Panc1 (cell line): ENCODE measurements around the gene GALNT18.

Source experiments
- POLR2AphosphoS5 ChIP-seq: IDR thresholded peaks from 2 replicates; pipeline ENCODE4 v1.6.1; 2012; ENCODE audit warnings: mild to moderate bottlenecking, low read depth, low read length, moderate library complexity
- TCF7L2 ChIP-seq: IDR thresholded peaks from 2 replicates; pipeline ENCODE4 v1.6.1; 2011; ENCODE audit warnings: mild to moderate bottlenecking, low read depth, low read length, inconsistent platforms
- TF ChIP-seq, protein P1 (sequence below): fragments of 450-650 bp; IDR thresholded peaks from 2 replicates; pipeline ENCODE4 v1.5.1; 2017; ENCODE audit warnings: mild to moderate bottlenecking
- TF ChIP-seq, protein P2 (sequence below), 2 experiments: IDR thresholded peaks; 2 replicates each; pipeline ENCODE4 v1.6.1; 2011 to 2012; ENCODE audit warnings: low read depth in 2 of 2, control low read depth in 1 of 2, low read length in 1 of 2, mild to moderate bottlenecking in 1 of 2, moderate library complexity in 1 of 2; ENCODE audit not compliant: insufficient read depth in 1 of 2

GRCh38 chr11:11270236-11270775 lies 351.5 kb downstream of the GALNT18 start:
- TF ChIP-seq, protein P1, sequence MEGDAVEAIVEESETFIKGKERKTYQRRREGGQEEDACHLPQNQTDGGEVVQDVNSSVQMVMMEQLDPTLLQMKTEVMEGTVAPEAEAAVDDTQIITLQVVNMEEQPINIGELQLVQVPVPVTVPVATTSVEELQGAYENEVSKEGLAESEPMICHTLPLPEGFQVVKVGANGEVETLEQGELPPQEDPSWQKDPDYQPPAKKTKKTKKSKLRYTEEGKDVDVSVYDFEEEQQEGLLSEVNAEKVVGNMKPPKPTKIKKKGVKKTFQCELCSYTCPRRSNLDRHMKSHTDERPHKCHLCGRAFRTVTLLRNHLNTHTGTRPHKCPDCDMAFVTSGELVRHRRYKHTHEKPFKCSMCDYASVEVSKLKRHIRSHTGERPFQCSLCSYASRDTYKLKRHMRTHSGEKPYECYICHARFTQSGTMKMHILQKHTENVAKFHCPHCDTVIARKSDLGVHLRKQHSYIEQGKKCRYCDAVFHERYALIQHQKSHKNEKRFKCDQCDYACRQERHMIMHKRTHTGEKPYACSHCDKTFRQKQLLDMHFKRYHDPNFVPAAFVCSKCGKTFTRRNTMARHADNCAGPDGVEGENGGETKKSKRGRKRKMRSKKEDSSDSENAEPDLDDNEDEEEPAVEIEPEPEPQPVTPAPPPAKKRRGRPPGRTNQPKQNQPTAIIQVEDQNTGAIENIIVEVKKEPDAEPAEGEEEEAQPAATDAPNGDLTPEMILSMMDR = no peak
- TF ChIP-seq POLR2AphosphoS5 (no peak), TCF7L2 (no peak)
- TF ChIP-seq, protein P2, sequence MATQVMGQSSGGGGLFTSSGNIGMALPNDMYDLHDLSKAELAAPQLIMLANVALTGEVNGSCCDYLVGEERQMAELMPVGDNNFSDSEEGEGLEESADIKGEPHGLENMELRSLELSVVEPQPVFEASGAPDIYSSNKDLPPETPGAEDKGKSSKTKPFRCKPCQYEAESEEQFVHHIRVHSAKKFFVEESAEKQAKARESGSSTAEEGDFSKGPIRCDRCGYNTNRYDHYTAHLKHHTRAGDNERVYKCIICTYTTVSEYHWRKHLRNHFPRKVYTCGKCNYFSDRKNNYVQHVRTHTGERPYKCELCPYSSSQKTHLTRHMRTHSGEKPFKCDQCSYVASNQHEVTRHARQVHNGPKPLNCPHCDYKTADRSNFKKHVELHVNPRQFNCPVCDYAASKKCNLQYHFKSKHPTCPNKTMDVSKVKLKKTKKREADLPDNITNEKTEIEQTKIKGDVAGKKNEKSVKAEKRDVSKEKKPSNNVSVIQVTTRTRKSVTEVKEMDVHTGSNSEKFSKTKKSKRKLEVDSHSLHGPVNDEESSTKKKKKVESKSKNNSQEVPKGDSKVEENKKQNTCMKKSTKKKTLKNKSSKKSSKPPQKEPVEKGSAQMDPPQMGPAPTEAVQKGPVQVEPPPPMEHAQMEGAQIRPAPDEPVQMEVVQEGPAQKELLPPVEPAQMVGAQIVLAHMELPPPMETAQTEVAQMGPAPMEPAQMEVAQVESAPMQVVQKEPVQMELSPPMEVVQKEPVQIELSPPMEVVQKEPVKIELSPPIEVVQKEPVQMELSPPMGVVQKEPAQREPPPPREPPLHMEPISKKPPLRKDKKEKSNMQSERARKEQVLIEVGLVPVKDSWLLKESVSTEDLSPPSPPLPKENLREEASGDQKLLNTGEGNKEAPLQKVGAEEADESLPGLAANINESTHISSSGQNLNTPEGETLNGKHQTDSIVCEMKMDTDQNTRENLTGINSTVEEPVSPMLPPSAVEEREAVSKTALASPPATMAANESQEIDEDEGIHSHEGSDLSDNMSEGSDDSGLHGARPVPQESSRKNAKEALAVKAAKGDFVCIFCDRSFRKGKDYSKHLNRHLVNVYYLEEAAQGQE (IDR thresholded peaks at IDR 0.05; ENCODE audit: insufficient read depth in 1 of 2, low read depth in 2 of 2, low read length in 1 of 2) = no peak
